SH-SY5Y (cell line): Measurements from ENCODE around the gene GPC5.

ENCODE experiments used
- GATA2 ChIP-seq: IDR thresholded peaks from 2 replicates; pipeline ENCODE4 v1.6.1; 2011; ENCODE audit warnings: mild to moderate bottlenecking, low read depth, low read length
- GATA3 ChIP-seq: IDR thresholded peaks from 2 replicates; pipeline ENCODE4 v1.6.1; 2011; ENCODE audit warnings: low read depth, mild to moderate bottlenecking, low read length, moderate library complexity

- no peak for TF ChIP-seq GATA2
- TF ChIP-seq GATA3, result no peak
Measured at GRCh38 chr13:92694047-92694446, 1295.6 kb downstream of the GPC5 start.
